Measurements from ENCODE around the gene NRXN3. TPM values are rescaled to one million over a fixed set of nuclear protein-coding genes. Genes with fewer than 3 reads are reported as not detected.

Gene NRXN3
- total and polyA plus RNA-seq, 2 of the 13 experiments (the other 11 are each of a cell fraction or from before 2014, with no cell fraction given), result 0.03 TPM; not detected in 1

DNA sequence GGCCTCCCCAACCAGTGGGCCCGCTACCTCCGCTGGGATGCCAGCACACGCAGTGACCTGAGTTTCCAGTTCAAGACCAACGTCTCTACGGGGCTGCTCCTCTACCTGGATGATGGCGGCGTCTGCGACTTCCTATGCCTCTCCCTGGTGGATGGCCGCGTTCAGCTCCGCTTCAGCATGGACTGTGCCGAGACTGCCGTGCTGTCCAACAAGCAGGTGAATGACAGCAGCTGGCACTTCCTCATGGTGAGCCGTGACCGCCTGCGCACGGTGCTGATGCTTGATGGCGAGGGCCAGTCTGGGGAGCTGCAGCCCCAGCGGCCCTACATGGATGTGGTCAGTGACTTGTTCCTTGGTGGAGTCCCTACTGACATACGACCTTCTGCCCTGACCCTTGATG is 73.0 kb downstream of the NRXN3 start:
- Histone ChIP-seq H3K27ac (ENCODE audit: extremely low read length, insufficient read depth, low read length) (no peak overlapping the region), H3K27me3 (ENCODE audit: control insufficient read depth in 1 of 2, insufficient read depth in 2 of 2, low read length in 2 of 2) (no peaks in the 10 kb centered on the region; a peak in 1 of 5 replicates), H3K9me3 (ENCODE audit: low read length) (no peaks in the 10 kb centered on the region), H3K36me3 (replicated peaks in 1 of 2; ENCODE audit: control insufficient read depth in 1 of 2, insufficient read depth in 2 of 2, low read length in 2 of 2) (no peaks in the 10 kb centered on the region), H3K9ac (ENCODE audit: insufficient read depth, low read depth, low read length) (no peak overlapping the region), H3K4me3 (replicated peaks in 1 of 3; ENCODE audit: insufficient read depth in 1 of 3, low read depth in 2 of 3, low read length in 3 of 3) (no peak overlapping the region), H3K4me1 (ENCODE audit: insufficient read depth, low read length) (no peaks in the 10 kb centered on the region), H4K20me1 (ENCODE audit: insufficient read depth, low read length) (no peaks in the 10 kb centered on the region), H2AFZ (ENCODE audit: low read length) (no peak overlapping the region), H3K4me2 (ENCODE audit: low read depth, low read length) (no peak overlapping the region), H3K79me2 (ENCODE audit: insufficient read depth, low read length) (no peaks in the 10 kb centered on the region)
- WGBS (ENCODE audit: low lambda C conversion rate), result 17% methylated on average over 2 of the region's 20 CpGs
- no peak for FAIRE-seq
- in situ Hi-C loops (cut with HindIII; ENCODE audit: extremely low pct_ligation_motif_present, low pct_unique_long_range_greater_than_20kb), result no loop called here
- no peak for ATAC-seq
- TF ChIP-seq ZNF772 (CRISPR knock-in tag; IDR thresholded peaks at IDR 0.05) (no peak), ZNF205 (CRISPR knock-in tag; IDR thresholded peaks at IDR 0.05) (no peak), MBNL3 (CRISPR knock-in tag; conservative IDR thresholded peaks at IDR 0.05) (no peak), FOXO1 (CRISPR knock-in tag; IDR thresholded peaks at IDR 0.05) (no peak), NFYB (CRISPR knock-in tag; IDR thresholded peaks at IDR 0.05) (no peak), FOXM1 (CRISPR knock-in tag; IDR thresholded peaks at IDR 0.05) (no peak), FOXP1 (IDR thresholded peaks at IDR 0.05) (no peak), FOXP1 (CRISPR knock-in tag; IDR thresholded peaks at IDR 0.05) (no peak), FOXC1 (CRISPR knock-in tag; IDR thresholded peaks at IDR 0.05; ENCODE audit: borderline replicate concordance) (no peak), PAWR (CRISPR knock-in tag; IDR thresholded peaks at IDR 0.05; ENCODE audit: borderline replicate concordance) (no peak), ZFP82 (CRISPR knock-in tag; IDR thresholded peaks at IDR 0.05; ENCODE audit: borderline replicate concordance) (no peak), NFYC (CRISPR knock-in tag; IDR thresholded peaks at IDR 0.05) (no peak), ZNF766 (CRISPR knock-in tag; IDR thresholded peaks at IDR 0.05; ENCODE audit: borderline replicate concordance) (no peak)
- TF ChIP-seq, protein P1, sequence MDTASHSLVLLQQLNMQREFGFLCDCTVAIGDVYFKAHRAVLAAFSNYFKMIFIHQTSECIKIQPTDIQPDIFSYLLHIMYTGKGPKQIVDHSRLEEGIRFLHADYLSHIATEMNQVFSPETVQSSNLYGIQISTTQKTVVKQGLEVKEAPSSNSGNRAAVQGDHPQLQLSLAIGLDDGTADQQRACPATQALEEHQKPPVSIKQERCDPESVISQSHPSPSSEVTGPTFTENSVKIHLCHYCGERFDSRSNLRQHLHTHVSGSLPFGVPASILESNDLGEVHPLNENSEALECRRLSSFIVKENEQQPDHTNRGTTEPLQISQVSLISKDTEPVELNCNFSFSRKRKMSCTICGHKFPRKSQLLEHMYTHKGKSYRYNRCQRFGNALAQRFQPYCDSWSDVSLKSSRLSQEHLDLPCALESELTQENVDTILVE (CRISPR knock-in tag; IDR thresholded peaks at IDR 0.05), result no peak
- TF ChIP-seq, protein P2, sequence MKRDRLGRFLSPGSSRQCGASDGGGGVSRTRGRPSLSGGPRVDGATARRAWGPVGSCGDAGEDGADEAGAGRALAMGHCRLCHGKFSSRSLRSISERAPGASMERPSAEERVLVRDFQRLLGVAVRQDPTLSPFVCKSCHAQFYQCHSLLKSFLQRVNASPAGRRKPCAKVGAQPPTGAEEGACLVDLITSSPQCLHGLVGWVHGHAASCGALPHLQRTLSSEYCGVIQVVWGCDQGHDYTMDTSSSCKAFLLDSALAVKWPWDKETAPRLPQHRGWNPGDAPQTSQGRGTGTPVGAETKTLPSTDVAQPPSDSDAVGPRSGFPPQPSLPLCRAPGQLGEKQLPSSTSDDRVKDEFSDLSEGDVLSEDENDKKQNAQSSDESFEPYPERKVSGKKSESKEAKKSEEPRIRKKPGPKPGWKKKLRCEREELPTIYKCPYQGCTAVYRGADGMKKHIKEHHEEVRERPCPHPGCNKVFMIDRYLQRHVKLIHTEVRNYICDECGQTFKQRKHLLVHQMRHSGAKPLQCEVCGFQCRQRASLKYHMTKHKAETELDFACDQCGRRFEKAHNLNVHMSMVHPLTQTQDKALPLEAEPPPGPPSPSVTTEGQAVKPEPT (CRISPR knock-in tag; IDR thresholded peaks at IDR 0.05; ENCODE audit: low read depth), result no peak
- TF ChIP-seq, protein P3, sequence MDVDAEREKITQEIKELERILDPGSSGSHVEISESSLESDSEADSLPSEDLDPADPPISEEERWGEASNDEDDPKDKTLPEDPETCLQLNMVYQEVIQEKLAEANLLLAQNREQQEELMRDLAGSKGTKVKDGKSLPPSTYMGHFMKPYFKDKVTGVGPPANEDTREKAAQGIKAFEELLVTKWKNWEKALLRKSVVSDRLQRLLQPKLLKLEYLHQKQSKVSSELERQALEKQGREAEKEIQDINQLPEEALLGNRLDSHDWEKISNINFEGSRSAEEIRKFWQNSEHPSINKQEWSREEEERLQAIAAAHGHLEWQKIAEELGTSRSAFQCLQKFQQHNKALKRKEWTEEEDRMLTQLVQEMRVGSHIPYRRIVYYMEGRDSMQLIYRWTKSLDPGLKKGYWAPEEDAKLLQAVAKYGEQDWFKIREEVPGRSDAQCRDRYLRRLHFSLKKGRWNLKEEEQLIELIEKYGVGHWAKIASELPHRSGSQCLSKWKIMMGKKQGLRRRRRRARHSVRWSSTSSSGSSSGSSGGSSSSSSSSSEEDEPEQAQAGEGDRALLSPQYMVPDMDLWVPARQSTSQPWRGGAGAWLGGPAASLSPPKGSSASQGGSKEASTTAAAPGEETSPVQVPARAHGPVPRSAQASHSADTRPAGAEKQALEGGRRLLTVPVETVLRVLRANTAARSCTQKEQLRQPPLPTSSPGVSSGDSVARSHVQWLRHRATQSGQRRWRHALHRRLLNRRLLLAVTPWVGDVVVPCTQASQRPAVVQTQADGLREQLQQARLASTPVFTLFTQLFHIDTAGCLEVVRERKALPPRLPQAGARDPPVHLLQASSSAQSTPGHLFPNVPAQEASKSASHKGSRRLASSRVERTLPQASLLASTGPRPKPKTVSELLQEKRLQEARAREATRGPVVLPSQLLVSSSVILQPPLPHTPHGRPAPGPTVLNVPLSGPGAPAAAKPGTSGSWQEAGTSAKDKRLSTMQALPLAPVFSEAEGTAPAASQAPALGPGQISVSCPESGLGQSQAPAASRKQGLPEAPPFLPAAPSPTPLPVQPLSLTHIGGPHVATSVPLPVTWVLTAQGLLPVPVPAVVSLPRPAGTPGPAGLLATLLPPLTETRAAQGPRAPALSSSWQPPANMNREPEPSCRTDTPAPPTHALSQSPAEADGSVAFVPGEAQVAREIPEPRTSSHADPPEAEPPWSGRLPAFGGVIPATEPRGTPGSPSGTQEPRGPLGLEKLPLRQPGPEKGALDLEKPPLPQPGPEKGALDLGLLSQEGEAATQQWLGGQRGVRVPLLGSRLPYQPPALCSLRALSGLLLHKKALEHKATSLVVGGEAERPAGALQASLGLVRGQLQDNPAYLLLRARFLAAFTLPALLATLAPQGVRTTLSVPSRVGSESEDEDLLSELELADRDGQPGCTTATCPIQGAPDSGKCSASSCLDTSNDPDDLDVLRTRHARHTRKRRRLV (CRISPR knock-in tag; IDR thresholded peaks at IDR 0.05), result no peak
- TF ChIP-seq, protein P4, sequence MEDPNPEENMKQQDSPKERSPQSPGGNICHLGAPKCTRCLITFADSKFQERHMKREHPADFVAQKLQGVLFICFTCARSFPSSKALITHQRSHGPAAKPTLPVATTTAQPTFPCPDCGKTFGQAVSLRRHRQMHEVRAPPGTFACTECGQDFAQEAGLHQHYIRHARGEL (CRISPR knock-in tag; IDR thresholded peaks at IDR 0.05), result no peak
- ChIA-PET CTCF (ENCODE audit: low intra/inter-chr PET ratio, low total read pairs) (no interaction called here), POLR2A (no interaction called here)
- no peak for DNase-seq (ENCODE audit: low spot score)
- BruUV-seq (replicated peaks), result no TSS peak
- intact Hi-C loops (cut with micrococcal nuclease; ENCODE audit: unreplicated experiment), result no loop called here

Data from HepG2 (cell line).